OCI-LY1 (cell line): ENCODE measurements around the gene PNPLA3.

ENCODE experiments used
- H2AFZ ChIP-seq: fragments of 200-600 bp; sonication (generic), shearing (Covaris generic); 2 replicates; pipeline ENCODE4 v1.6.0; 2014; ENCODE audit warnings: antibody characterized with exemption, mild to moderate bottlenecking, low read length
- H3F3A ChIP-seq: fragments of 200-600 bp; sonication (generic), shearing (Covaris generic); 2 replicates; pipeline ENCODE4 v1.6.0; 2014; ENCODE audit warnings: mild to moderate bottlenecking, antibody characterized with exemption, low read length, moderate library complexity; ENCODE audit not compliant: insufficient read depth
- H3K27ac ChIP-seq: fragments of 200-600 bp; sonication (generic); 2 replicates; pipeline ENCODE4 v1.5.1; 2014; ENCODE audit warnings: low read length, mixed run types, mild to moderate bottlenecking, low read depth; ENCODE audit not compliant: poor library complexity, severe bottlenecking
- H3K27me3 ChIP-seq: fragments of 200-600 bp; sonication (generic); 2 replicates; pipeline ENCODE4 v1.6.0; 2014; ENCODE audit warnings: antibody characterized with exemption, mild to moderate bottlenecking, low read length, moderate library complexity; ENCODE audit not compliant: insufficient read depth
- H3K36me3 ChIP-seq: fragments of 200-600 bp; sonication (generic); 2 replicates; pipeline ENCODE4 v1.6.1; 2014; ENCODE audit warnings: mild to moderate bottlenecking, antibody characterized with exemption, low read length, moderate library complexity, mixed read lengths; ENCODE audit not compliant: insufficient read depth
- H3K4me1 ChIP-seq: fragments of 200-600 bp; sonication (generic); 2 replicates; pipeline ENCODE4 v1.5.1; 2014; ENCODE audit warnings: mild to moderate bottlenecking, low read length, moderate library complexity; ENCODE audit not compliant: insufficient read depth, severe bottlenecking
- H3K4me2 ChIP-seq: fragments of 200-600 bp; sonication (generic), shearing (Covaris generic); 2 replicates; pipeline ENCODE4 v1.6.1; 2014; ENCODE audit warnings: low read length
- H3K4me3 ChIP-seq: fragments of 200-600 bp; sonication (generic); 2 replicates; pipeline ENCODE4 v1.5.1; 2014; ENCODE audit warnings: low read length, low read depth, mild to moderate bottlenecking, mixed read lengths; ENCODE audit not compliant: poor library complexity, severe bottlenecking
- H3K79me2 ChIP-seq: fragments of 200-600 bp; shearing (Covaris generic); 2 replicates; pipeline ENCODE4 v1.6.1; 2016; ENCODE audit warnings: mixed run types, low read length, mixed read lengths; ENCODE audit not compliant: insufficient read depth
- H3K9ac ChIP-seq: fragments of 200-600 bp; sonication (generic), shearing (Covaris generic); 2 replicates; pipeline ENCODE4 v1.6.1; 2014; ENCODE audit warnings: mild to moderate bottlenecking, low read length, mixed read lengths
- H3K9me2 ChIP-seq: fragments of 200-600 bp; sonication (generic), shearing (Covaris generic); 2 replicates; pipeline ENCODE4 v1.6.1; 2014; ENCODE audit warnings: low read depth, mild to moderate bottlenecking, low read length, mixed read lengths
- H3K9me3 ChIP-seq: fragments of 200-600 bp; shearing (Covaris generic); 2 replicates; pipeline ENCODE4 v1.6.1; 2014; ENCODE audit warnings: low read length, mixed read lengths
- H4K20me1 ChIP-seq: fragments of 200-600 bp; sonication (generic), shearing (Covaris generic); 2 replicates; pipeline ENCODE4 v1.6.0; 2016; ENCODE audit warnings: mild to moderate bottlenecking, low read length; ENCODE audit not compliant: insufficient read depth
- EZH2 ChIP-seq: fragments of 200-600 bp; sonication (generic), shearing (Covaris generic); IDR thresholded peaks from 2 replicates; pipeline ENCODE4 v1.8.0; 2017; ENCODE audit warnings: borderline replicate concordance, mixed run types, mild to moderate bottlenecking, antibody characterized with exemption, low read length, moderate library complexity, mixed read lengths
- TF ChIP-seq, protein P1 (sequence below): fragments of 200-600 bp; sonication (generic), shearing (Covaris generic); IDR thresholded peaks from 2 replicates; pipeline ENCODE4 v1.5.1; 2017; ENCODE audit warnings: mild to moderate bottlenecking, antibody characterized with exemption, low read length, moderate library complexity, mixed read lengths

The PNPLA3 gene

DNA sequence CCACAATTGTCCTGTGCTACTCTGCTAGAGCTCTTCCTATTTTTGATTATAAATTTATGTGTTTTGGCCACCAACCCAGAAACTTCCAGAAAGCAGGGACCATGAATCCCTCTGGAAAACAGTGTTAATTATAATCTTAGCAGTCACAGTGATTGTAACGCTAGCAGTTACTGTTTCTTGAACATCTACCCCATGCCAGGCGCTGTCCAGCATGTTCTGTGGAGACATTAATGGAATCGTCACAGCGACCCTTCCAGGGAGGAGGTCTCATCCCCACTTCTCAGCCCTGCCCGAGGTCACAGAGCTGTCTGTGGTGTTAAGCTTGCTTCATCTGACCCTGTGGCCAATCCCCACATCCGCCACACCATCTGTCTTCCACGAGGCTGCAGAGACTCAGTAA is 17.9 kb upstream of the PNPLA3 start:
- Histone ChIP-seq H3K9ac (no peak overlapping the region), H2AFZ (no peak overlapping the region), H3K9me3 (no peaks in the 10 kb centered on the region), H3K36me3 (no peaks in the 10 kb centered on the region), H3K4me2 (no peak overlapping the region), H4K20me1 (no peaks in the 10 kb centered on the region), H3F3A (no peaks in the 10 kb centered on the region), H3K27me3 (no peaks in the 10 kb centered on the region; the same call in 1 of the 2 replicates), H3K4me1 (no peaks in the 10 kb centered on the region), H3K79me2 (no peaks in the 10 kb centered on the region), H3K9me2 (no peaks in the 10 kb centered on the region), H3K4me3 (no peak overlapping the region), H3K27ac (no peak overlapping the region)
- TF ChIP-seq EZH2, result no peak
- TF ChIP-seq, protein P1, sequence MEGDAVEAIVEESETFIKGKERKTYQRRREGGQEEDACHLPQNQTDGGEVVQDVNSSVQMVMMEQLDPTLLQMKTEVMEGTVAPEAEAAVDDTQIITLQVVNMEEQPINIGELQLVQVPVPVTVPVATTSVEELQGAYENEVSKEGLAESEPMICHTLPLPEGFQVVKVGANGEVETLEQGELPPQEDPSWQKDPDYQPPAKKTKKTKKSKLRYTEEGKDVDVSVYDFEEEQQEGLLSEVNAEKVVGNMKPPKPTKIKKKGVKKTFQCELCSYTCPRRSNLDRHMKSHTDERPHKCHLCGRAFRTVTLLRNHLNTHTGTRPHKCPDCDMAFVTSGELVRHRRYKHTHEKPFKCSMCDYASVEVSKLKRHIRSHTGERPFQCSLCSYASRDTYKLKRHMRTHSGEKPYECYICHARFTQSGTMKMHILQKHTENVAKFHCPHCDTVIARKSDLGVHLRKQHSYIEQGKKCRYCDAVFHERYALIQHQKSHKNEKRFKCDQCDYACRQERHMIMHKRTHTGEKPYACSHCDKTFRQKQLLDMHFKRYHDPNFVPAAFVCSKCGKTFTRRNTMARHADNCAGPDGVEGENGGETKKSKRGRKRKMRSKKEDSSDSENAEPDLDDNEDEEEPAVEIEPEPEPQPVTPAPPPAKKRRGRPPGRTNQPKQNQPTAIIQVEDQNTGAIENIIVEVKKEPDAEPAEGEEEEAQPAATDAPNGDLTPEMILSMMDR, result no peak

DNA sequence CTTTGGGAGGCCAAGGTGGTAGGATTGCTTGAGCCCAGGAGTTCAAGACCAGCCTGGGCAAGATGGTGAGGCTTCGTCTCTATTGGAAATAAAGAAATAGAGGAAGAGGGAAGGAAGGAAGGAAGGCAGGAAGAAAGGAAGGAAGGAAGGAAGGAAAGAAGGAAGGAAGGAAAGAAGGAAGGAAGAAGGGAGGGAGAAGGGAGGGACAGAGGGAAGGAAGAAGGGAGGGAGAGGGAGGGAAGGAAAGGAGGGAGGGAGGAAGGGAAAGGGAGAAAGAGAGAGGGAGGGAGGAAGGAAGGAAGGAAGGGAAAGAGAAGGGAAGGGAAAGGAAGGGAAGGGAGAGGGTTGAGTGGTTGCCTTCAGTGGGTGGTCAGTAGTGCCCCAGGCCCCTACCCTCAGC is 13.9 kb upstream of the PNPLA3 start:
- Histone ChIP-seq H2AFZ (no peak overlapping the region), H3K4me3 (no peak overlapping the region), H3K9ac (no peak overlapping the region), H4K20me1 (no peaks in the 10 kb centered on the region), H3K27ac (no peak overlapping the region), H3F3A (no peaks in the 10 kb centered on the region), H3K9me2 (no peaks in the 10 kb centered on the region), H3K79me2 (no peaks in the 10 kb centered on the region), H3K4me2 (no peak overlapping the region), H3K27me3 (no peaks in the 10 kb centered on the region; the same call in 1 of the 2 replicates), H3K9me3 (no peaks in the 10 kb centered on the region), H3K4me1 (no peaks in the 10 kb centered on the region), H3K36me3 (no peaks in the 10 kb centered on the region)
- TF ChIP-seq EZH2, result no peak
- TF ChIP-seq, protein P1, result no peak

DNA sequence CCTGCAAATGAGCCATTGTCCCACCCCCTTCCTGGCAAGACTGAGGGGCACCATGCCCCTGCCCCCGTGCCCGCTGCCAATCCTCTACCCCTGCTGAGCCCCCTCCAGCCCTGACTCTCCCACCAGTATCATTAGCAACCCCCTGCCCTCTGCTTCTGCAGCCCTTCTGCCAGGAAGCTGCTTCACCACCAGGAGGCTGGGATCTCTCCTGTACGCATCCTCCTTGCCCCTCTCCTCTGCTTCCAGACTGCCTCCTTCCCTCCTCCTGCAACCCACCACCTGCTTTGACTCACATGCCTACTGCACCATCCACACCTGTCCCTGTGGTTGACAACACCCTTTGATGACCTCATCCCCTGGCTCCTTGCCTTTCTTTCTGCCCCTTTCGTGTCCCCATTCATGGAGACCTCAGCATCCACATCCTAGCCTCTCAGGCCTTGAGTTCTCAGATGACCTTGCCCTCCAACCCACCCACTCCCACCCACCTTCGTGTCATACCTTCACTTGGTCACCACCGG is 13.4 kb upstream of the PNPLA3 start:
- H3K4me1 ChIP-seq, result no peaks in the 10 kb centered on the region

More for the DNA sequence above, 13.4 kb upstream of the PNPLA3 start:
- H3K27me3 ChIP-seq, result no peaks in the 10 kb centered on the region; the same call in 1 of the 2 replicates
- no peak overlapping the region for H3K27ac ChIP-seq
- no peak overlapping the region for H2AFZ ChIP-seq
- no peaks in the 10 kb centered on the region for H4K20me1 ChIP-seq
- no peaks in the 10 kb centered on the region for H3K9me3 ChIP-seq
- no peaks in the 10 kb centered on the region for H3K79me2 ChIP-seq
- H3K4me2 ChIP-seq, result no peak overlapping the region
- no peak overlapping the region for H3K9ac ChIP-seq
- no peak overlapping the region for H3K4me3 ChIP-seq
- no peaks in the 10 kb centered on the region for H3F3A ChIP-seq
- H3K9me2 ChIP-seq, result no peaks in the 10 kb centered on the region
- TF ChIP-seq EZH2, result no peak
- TF ChIP-seq, protein P1, result no peak
- no peaks in the 10 kb centered on the region for H3K36me3 ChIP-seq
